ENCODE data around the gene ICOSLG.
"Not testable (repeated sequence)": the region's sequence is repeated elsewhere in the genome, so short reads cannot be mapped to it uniquely, and the experiment has no call there.

The ICOSLG gene

DNA sequence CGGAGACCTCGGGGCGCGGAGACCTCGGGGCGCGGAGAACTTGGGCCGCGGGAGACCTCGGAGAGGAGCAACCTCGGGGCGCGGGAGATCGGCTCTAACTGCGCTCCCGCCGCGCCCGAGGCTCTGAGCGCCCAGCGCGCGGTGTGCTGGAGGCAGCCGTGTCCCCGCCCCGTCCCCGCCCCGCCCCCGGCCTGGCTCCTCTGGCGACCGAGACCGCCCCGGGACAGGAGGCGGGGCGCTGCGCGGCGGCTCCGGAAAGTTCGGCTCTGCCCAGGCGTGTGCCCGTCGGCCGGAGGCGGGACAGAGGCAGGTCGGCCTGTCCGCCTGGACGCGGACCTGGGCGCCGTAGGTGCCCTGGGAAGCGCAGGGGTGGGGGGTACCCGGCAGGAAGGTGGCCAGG lies at the start of gene ICOSLG:
Gene ICOSLG (minus strand): TSS at position 102 of the 400 bp plus-strand sequence. CDS start 126 bp downstream, outside the sequence.
- DNase-seq (ENCODE audit: low read depth) = not testable (repeated sequence)

GRCh38 chr21:44289381-44290010 lies 48.8 kb upstream of the ICOSLG start:
- no peak for DNase-seq (ENCODE audit: low read depth)

- DNase-seq (ENCODE audit: low read depth) = no peak
These were observed 47.7 kb upstream of the ICOSLG start for GRCh38 chr21:44288251-44289110.

- DNase-seq (ENCODE audit: low read depth) = no peak
These were observed 46.2 kb upstream of the ICOSLG start for GRCh38 chr21:44286716-44287632.

- DNase-seq (ENCODE audit: low read depth) = no peak
These were observed 45.5 kb upstream of the ICOSLG start for GRCh38 chr21:44286086-44286715.

DNA sequence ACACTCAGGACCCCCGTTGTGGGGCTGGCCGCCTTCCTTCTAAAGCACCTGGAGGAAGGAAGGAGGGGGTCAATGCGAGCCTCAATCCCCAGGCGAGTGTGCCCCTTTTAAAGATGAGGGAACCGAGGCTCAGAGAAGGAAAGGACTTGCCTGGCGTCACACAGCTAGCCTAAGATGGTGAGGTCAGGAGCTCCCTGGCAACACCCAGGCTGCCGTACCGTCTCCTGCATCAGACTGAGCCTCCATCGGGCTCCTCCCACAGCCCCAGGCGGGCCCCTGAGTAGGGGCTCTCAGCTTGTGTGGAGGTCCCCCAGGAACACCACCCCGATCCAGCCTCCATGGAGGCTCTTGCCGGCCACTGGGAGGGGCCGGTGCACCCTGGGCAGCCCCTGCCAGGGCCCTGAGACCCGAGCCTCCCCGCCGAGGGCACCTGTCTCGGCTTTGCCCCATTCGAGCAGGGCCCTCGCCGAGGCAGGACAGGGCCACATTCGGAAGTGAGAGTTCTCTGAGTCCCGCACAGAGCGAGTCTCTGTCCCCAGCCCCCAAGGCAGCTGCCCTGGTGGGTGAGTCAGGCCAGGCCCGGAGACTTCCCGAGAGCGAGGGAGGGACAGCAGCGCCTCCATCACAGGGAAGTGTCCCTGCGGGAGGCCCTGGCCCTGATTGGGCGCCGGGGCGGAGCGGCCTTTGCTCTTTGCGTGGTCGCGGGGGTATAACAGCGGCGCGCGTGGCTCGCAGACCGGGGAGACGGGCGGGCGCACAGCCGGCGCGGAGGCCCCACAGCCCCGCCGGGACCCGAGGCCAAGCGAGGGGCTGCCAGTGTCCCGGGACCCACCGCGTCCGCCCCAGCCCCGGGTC lies 44.6 kb upstream of the ICOSLG start, which contains the start of gene AIRE:
Gene AIRE (plus strand): TSS at position 739 of the 855 bp plus-strand sequence. CDS start 131 bp downstream, outside the sequence.
- no peak for DNase-seq (ENCODE audit: low read depth)

DNA sequence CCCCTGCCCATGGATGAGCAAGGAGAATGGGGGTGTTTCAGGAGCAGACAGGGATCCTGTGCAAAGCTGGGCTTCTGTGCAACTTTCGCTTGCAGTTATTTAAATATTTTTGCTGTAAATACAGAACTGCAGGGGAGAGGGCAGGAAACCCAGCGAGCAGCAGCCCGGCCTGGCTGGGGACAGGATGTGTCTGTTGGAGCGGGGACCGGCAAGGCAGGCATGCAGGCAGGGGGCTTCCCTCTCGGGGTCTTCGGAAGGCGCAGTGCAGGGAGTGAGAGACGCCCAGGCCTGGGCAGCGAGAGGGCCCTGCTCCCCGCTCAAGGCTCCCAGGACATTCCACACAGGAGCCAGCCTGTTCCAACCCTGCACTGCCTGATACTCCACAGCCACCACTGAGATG lies 43.2 kb upstream of the ICOSLG start:
- no peak for DNase-seq (ENCODE audit: low read depth)

DNA sequence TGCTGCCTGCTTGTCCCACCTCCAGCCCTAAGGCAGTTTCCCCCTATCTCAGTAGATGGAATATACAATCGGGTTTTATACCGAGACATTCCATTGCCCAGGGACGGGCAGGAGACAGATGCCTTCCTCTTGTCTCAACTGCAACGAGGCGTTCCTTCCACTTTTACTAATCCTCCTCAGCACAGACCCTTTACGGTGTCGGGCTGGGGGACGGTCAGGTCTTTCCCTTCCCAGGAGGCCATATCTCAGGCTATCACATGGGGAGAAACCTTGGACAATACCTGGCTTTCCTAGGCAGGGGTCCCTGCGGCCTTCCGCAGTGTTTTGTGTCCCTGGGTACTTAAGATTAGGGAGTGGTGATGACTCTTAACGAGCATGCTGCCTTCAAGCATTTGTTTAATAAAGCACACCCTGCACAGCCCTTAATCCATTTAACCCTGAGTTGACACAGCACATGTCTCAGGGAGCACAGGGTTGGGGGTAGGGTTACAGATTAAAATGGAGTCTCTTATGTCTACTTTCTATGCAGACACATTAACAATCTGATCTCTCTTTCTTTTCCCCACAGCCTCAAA lies 42.6 kb upstream of the ICOSLG start:
- DNase-seq (ENCODE audit: low read depth) = not testable (repeated sequence)

GRCh38 chr21:44282370-44282769 lies 41.6 kb upstream of the ICOSLG start:
- DNase-seq (ENCODE audit: low read depth) = no peak

DNA sequence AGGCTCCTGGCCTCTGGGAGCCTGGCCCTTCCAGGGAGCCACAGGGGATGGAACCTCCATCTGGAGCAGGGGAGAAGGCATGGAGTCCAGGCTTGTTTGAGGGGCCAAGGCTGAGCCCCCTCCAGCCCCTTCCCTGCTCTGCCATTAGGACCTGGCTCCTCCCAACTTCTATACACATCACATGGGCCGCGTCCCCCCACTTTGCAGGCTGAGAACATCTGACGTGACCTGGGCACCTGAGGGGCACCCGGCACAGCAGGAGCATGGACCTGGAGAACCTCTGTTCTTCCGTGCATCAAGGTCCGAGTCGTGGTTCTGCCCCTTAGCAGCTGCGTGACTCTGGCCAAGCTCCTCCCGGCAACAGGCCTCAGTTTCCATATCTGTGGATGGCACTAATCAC lies 41.1 kb upstream of the ICOSLG start:
- no peak for DNase-seq (ENCODE audit: low read depth)

DNA sequence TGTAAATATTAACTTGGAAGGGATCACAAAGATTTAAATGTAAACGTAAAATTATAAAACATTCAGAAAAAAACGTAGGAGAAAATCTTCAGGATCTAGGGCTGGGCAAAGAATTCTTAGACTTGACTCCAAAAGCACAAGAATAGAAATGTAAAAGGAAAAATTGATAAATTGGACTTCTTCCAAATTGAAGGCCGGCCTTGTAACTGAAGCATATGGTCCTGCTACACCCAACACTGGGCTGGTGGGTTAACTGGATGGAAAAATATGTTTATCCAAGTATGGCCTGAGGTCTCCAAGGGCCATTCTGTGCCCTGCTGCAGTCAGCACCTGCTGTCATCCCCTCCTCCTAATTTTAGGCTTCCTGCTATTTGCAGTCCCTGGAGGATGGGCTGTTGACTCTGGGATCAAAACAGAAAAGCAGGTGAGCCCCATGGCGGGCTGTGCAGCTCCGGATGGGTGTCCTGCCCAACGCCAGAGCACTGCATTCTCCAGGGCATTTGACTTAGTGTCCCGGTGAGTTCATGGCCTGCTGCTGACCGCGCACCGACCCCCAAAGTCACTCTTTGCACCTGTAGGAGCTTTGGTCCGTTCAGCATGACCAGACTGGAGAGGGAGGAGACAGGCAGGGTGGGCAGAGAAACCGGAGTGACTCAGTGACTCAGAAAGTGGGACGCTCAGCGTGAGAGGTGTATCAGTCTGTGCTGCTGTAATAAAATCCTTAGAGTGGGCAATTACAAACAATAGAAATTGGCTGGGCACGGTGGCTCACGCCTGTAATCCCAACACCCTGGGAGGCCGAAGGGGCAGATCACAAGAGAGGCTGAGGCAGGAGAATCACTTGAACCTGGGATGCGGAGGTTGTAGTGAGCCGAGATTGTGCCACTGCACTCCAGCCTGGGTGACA lies 38.9 kb upstream of the ICOSLG start:
- no peak for DNase-seq (ENCODE audit: low read depth)

DNA sequence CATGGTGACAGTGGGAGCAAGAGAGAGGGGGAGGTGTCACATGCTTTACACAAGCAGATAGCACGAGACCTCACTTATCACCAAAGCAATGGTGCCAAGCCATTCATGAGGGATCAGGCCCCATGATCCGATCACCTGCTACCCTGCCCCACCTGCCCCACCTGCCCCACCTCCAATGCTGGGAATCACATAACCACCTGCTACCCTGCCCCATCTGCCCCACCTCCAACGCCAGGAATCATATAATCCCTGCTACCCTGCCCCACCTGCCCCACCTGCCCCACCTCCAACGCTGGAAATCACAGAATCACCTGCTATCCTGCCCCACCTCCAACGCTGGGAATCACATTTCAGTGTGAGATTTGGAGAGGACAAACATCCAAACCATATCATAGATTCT lies 34.3 kb upstream of the ICOSLG start:
- no peak for DNase-seq (ENCODE audit: low read depth)

DNA sequence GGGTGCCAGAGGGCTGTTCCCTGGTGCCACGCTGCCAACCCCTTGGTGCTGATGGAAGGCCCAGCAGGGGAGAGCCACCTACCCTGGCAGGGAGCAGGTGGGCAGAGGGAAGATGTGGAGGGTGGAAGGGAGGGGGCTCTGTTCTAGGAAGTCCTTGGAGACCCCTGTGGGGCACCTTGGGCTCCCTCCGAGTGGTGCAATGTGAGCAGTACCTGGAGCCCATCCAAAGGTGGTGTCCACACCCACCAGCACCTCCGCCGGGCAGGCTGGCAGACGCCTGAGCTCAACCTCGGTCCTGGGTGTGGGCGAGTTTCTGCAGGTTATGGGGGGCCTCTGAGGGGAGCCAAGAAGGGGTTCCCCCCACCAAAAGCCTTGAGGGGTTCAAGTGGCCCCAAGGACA lies 32.3 kb upstream of the ICOSLG start:
- no peak for DNase-seq (ENCODE audit: low read depth)

DNA sequence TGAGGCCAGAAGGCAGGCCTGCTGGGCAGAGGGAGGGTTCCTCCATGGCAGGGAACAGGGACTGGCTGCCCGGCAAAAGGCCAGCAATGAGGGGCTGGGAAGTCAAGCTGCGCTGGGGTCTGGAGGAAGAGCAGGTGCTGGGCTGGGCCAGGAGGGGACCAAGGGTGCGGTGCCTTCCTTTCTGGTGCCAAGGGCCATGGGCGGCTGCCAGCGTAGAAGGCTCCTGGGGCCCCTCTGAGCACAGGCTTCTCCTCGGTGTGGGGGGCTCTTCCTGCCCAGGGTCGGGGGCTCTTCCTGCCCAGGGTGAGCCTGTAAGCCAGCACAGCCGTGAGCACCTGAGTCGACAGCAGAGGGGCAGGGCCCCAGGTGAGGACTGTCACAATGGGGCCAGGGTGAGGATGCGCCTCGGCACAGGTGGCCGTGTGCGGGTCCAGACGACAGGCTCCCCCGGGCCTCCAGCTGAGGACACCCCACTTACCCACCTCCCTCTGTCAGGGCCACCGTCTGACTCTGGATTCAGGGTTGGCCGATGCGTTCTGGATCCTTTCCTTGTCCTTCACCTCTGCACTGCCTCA lies 31.6 kb upstream of the ICOSLG start:
- DNase-seq (ENCODE audit: low read depth) = no peak

- DNase-seq (ENCODE audit: low read depth) = no peak
These were observed 31.0 kb upstream of the ICOSLG start for GRCh38 chr21:44271558-44272283.

DNA sequence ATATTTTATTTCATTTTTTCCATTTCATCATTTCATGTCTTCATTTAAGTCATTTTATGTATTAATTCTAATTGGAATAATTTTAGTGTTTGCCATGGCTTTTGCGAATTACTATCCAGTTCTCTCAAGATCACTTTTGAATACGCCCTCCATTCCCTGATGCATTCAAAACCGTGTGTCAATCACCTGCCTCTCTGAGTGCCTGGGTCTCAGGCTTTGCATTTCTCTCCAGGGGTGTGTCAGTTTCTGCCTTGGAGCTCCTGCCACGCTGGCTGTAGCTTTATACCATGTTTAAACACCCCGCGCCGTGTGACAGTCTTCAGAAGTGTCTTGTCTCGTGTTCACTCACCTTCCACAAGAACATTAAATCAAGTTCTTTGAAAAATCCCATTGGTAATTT lies 28.3 kb upstream of the ICOSLG start:
- no peak for DNase-seq (ENCODE audit: low read depth)

- no peak for DNase-seq (ENCODE audit: low read depth)
These were observed 27.0 kb upstream of the ICOSLG start for GRCh38 chr21:44267655-44268142.

GRCh38 chr21:44265734-44266270 lies 25.1 kb upstream of the ICOSLG start:
- no peak for DNase-seq (ENCODE audit: low read depth)

Measured in iris pigment epithelial cell (primary cell).